GM19238 (cell line): ENCODE measurements around the gene DIS3L2.
A peak's percentile ranks its signal among the peaks of the same experiment; 100 is the strongest.

ENCODE experiments used
- DNase-seq: peaks from one replicate; pipeline ENCODE4 v3.0.0; 2011; ENCODE audit warnings: low spot score; ENCODE audit not compliant: insufficient read length

Gene DIS3L2

DNA sequence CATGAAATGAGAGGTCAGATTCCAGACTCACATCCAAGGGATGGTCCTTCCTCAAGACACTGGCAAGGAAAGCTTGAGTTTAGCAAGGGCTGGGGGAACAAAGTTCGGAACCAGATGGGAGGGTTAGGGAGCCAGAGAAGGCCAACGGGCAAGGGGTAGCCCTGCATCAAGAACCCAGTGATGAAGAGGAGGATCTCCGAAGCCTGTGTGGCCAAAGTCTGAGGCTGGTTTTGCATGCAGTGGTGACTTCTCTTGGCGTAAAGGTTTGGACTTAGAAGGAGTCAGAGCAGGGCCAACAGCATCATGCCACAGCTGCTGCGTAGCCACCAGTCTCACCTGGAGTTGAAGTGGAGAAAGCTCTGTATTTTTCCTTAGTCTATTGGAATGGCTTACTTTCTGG is 293.5 kb downstream of the DIS3L2 start:
- no peak for DNase-seq

DNA sequence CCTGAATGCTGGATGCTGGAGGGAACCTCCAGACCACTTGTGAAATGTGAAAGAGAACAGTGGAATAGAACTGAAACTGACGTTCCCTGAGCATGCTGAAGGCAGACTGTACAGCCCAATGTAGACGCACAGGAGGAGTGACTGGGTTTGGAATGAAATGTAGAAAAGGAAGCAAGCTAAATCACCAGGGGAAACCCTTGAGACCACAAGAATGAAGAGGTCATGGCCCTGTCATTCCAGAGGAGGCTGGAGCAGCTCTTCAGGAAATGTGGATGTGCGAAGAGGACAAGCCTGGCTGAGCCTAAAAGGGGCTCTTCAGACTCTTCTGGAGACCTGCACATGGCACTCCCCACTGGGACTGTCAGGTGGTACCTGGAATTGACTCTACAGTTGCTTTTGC is 298.6 kb downstream of the DIS3L2 start:
- no peak for DNase-seq

DNA sequence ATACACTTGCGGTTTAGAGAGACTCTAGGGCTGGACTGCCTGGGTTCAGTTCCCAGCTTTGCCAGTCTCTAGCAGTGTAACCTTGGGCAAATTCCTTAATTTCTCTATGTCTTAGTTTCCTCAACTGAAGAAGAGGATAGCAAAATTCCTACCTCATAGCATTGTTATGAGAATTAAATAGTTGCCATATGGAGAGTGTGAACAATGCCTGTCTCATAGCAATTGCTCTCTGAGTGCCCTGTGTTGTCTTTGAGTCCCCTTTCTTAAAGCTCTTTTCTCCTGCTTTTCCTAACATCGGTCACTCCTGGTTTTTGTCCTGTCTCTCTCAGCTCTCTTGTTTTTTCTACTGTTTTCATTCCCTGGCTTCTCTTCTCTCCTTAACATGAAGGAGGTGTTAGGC is 300.3 kb downstream of the DIS3L2 start:
- no peak for DNase-seq

DNA sequence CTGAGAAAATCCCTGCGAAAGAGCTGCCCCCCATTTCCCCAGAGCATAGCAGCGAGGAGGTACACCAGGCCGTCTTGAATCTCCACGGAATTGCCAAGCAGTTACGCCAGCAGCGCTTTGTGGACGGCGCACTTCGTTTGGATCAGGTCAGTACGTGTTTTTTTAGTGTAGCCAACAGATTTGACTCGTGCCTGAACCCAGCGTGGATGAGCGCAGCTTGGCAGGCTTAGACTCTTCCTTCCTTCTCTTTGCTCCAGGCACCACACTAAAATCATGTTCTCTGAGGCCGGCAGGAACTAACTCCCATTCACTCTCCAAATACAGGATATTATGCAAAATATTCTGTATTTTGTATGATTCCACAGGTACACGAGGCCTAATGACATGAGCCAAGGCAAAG is 301.8 kb downstream of the DIS3L2 start:
- no peak for DNase-seq

DNA sequence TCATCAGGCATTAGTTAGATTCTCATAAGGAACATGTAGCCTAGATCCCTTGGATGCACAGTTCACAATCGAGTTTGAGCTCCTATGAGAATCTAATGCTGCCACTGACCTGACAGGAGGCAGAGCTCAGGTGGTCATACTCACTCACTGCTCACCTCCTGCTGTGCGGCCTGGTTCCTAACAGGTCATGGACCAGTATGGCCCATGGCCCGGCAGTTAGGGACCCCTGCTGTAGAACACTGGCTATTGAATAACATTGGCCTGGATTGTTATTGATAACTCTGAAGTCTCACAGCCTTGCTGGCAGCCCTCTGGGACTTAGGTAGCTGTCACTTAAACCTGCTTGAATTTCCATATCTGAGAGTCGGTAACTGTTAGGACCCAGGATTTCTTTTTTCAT is 302.6 kb downstream of the DIS3L2 start:
- no peak for DNase-seq

DNA sequence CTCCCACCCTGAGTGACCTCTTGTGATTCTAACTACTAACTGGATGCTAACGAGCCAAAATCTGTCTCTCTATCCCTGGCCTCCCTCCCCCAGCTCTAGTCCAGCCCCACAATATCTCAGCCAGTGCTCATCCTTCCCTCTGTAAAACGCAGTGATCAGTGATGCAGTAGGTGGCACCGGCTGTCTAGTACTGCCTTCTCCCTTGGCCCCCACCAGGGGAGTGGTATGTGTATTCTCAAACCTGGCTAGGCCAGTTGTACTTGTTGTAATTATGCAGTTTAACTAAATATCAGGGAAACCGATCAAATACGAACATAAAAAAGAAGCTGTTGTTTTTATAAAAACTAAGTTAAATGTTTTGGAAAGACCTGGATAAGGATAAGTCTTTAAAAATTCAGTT is 303.8 kb downstream of the DIS3L2 start:
- DNase-seq = no peak

DNA sequence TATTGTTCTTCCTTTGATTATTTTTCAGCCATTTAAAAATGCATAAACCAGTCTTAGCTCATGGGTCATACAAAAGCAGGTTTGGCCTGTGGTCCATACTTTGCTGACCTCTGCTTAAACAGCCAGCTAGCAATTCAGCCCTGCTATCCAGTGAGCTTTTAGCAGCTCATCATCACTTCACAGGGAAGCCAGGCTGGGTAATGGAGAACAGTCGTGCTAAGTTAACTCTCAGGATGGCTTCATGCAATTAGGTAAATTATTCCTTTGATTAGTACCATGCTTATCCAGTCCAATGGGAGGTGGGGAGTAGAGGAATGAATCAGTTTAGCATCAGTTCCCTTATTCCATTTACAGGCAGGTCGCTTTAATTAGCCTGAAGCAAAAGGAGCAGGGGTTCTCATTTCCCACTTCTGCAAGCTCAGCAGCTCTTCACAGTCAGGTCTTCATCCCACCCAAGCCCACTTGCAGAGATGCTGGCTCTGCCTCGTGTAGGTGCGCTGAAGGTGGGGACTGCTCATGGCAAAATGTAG is 307.2 kb downstream of the DIS3L2 start:
- no peak for DNase-seq

DNA sequence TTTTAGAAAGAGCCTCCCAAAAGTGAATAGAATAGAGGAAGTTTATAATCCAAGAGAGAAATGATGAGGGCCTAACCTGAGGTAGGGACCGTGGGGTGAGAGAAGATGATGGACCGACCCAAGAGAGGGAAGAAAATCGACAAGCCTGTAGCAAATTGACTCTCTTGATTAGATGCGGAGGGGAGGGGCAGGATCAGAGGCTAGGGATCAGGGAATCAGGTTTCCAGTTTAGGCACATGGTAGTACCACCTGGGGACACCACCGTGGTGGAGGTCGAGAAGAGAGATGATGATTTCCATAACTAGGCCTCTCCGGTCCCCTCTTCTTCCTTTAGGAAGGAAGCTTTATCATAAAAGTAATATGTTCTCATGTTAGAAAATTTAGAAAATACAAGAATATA is 308.4 kb downstream of the DIS3L2 start:
- DNase-seq = no peak

DNA sequence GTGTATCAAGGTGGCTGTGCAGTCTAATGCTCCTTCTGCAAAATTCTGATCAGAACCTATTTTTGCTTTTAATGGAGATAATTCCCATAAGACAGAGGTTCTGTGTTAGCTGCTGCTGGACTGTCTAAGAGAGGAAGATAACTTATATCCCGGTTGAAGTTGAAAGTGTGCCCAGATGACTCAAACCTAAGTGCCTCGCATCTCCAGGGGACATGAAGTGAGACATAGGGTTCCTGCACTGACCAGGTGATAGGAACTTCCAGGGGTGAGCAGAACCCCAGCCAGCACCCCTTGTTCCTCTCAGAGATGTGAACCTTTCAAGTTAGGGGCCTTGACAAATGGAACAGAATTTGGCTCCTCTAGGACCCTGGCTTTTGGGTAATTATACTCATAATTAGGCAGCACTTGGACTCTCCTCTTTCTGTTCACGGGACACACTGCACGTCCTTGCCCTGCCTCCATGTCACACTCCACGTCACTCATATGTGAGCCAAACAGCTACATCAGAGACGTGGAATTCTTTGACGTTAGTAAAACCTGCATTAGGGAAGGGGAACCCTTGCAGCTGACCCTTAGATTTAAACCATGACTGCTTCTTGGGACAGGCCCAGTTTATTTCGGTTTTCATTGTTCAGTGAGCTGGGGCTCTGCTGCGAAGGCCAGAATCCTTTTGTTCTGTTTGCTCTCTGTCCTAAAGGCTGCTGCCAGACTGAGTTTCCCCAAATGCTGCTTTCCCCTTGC is 312.6 kb downstream of the DIS3L2 start:
- no peak for DNase-seq

DNA sequence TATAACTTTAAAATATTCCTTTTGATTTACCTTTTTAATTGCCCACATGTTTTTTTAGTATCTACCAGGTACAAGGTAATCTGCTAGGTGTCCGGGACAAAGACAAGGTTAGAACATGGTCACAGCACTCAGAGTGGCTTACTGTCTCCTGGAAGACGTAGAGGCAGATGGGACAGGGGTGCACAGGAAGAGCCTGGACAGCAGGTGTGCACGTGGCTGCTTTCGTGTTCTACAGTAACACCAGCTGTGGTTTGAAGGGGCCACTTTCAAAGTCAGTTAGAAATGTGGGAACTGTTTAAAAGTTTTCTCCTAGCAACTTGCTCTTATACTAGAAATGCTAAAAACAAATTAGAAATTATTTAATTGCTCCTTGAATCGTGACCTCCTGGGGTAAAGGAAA is 314.2 kb downstream of the DIS3L2 start:
- no peak for DNase-seq

DNA sequence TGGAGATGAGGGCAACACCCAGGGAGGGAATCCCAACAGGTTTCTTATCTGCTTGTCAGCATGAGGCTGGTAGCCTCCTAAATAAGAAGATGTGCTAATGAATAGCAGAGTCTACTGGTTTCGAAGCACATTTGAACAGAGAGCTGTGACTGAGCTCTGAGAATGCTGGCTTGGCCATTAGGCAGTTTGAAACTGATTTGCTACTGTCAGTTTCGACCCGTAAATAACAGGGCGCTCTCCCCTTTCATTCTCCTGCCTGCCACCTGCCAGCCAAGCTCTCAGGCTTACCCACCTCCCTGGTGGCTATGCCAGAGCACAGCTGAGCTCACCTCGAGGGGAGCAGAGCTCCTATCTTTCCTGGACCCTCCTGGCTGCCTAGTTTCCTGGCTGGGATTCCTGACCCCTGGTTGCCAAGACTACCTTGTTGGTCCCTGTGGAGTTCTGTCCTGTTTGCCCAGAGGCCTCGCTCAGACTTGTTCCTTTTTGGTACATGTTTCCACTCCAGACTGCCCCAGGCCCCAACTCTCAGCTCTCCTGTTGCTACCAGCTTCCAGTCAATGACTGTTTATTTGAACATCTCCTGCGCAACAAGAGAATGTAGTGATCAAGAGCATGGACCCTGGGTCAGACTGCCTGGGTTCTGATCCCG is 314.7 kb downstream of the DIS3L2 start:
- peak; percentile 14 for DNase-seq

DNA sequence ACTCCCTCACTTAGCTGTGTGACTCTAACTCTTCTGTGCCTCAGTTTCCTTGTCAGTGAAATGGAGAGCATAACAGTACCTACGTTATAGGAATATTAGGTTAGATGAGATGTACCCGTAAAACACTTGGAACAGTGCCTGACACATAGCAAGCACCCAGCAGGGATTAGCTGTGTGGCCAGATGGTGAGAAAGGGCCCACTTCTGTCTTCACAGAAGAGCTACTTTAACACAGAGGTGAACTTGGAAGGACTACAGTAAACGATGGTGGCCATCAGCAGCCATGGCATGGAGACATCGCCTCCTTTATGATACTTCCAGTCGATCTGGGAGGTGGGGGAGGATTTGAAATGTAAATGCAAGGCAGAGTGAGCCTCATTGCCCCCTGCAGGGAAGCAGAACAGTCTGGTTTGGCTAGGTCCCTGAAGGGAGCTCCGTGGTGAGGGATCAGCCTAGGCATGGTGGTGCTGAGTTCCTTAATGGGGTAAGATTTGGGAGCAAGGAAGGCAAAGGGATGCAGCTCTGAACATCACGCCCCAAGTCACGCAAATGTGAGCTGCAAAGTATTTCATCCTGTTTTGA is 315.3 kb downstream of the DIS3L2 start:
- no peak for DNase-seq

DNA sequence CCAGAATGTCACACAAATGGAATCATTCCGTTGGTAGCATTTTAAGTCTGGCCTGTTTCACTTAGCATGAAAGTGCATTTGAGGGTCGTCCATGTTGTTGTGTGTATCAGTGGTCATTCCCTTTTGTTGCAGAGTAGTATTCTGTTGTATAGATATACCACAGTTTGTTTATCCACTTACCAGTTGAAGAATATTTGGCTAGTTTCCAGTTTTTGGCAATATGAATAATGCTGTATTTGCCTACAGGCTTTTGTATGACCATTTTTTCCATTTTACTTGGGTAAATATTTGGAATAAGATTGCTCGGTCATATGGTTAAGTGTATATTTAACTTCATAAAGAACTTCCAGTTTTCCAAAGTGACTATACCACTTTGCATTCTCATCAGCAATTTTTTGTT is 317.0 kb downstream of the DIS3L2 start:
- no peak for DNase-seq

DNA sequence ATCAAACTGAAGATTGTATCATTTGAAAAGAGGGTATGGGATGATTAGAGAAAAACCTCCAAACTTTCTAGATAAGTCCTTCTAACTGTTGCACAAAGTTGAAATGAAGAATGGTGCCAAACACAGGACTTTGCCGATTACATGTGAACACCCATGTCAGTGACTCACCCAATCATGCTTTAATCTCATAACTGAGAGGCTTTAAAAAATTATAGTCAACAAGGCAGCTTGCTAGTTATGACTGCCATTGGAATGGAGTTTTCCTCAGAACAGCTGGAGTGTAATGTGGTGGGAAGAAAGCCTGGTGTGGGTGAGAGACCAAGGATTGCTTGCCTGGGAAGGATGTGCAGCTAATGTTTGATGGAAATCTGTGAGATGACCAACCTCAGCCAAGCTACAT is 318.8 kb downstream of the DIS3L2 start:
- no peak for DNase-seq

DNA sequence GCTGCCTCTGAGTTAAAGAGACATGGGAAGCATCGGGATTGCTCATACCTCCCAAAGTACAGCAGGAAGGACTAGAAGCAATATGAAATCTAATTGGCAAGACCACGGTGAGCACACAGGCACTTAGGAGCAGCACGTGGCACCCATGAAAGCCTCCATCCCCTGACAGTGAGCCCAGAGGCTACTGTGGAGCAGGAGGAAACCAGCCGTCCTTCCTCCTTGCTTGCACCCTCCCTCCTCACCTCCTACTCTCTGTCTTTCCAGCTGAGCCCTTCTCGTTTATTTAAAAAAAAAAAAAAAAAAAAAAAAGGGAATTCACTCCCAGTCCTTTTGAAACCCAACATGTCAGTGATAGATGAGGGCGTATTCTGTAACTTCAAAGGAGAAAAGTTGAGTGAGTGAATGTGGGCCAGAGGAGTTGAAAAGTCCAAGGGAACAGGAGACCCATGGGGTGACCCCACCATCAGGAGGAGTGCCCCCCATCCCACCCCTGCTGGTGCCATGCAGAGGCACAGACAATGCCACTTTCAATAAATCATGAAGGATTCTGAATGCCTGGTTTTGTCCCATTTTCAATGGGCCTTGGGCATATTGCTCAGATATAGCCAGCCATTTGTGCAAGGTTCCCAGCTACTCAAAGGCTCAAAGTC is 320.5 kb downstream of the DIS3L2 start:
- DNase-seq = no peak

DNA sequence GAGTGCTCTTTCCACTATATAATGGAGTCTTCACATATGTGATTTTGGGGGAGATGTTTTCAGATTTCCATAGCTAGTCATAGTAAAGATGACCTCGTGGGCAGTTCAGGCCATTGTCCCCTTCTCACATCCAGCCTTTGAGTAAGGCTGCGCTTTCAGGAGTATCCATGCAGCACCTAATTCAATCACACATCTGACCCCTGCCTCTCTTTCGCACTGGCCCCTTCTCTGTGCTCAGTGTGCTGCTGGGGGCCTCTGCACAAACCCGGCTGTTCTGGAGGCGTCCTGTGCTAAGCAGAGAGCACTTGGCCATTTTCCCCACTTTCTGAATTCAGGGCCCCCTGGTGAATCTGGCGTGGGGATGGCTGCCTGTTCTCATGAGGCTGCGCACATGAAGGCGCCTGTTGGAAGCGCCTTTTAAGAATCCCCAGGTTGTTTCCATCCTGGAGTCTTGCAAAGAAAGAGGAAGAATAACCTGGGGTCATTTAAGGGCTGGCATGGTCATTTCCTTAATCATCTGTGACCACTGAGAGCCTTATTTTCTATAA is 321.1 kb downstream of the DIS3L2 start:
- no peak for DNase-seq

DNA sequence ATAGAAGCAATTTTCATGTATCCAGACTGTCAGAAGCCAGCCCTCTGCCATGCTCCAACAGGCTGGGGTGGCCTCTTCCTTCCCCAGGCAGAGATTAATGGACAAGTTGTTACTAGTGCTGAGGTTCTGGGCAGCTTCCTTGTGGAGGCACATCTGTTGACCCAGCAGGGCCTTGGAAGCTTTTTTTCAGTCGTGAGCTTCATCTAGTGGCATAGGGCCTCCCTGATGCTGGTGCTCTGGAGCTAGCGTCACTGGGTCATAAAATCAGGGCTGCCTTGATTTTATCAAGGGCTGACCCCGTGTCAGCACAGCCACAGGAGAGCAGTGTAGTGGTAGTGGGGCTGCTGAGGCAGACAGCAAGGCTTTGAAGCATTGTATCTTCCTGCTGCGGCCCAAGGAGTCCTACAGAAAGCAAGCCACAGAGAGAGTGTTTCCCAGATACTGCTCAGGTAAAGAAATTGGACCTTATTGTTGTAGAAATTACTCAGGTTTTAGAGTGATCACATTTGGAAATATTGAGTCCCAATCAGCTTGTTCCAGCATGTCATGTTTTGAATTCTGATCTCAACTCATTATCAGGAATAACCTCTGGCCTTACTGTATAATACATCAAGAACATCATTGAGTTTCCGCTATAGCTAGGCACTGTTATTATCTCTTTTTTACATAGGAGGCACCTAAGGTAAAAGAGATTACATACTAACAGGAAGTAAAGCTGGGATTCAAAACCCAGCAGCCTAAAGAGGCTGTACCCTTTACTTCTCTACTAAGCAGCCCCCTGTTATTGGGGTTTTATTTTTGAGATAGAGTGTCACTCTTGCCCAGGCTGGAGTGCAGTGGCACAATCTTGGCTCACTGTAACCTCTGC is 324.7 kb downstream of the DIS3L2 start:
- DNase-seq = no peak

DNA sequence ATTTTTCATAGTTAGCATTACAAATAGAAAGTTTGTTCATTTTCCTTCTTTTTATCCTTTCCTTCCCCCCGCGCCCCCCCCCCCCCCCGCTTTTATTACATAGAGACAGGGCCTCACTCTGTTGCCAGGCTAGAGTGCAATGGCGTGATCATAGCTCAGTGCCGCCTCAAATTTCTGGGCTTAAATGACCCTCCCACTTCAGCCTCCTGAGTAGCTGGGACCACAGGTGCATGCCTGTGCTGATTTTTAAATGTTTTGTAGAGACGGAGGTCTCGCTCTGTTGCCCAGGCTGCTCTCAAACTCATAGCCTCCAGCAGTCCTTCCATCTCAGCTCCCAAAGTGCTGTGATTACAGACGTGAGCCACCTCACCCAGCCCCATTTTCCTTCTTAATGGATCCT is 325.8 kb downstream of the DIS3L2 start:
- no peak for DNase-seq

DNA sequence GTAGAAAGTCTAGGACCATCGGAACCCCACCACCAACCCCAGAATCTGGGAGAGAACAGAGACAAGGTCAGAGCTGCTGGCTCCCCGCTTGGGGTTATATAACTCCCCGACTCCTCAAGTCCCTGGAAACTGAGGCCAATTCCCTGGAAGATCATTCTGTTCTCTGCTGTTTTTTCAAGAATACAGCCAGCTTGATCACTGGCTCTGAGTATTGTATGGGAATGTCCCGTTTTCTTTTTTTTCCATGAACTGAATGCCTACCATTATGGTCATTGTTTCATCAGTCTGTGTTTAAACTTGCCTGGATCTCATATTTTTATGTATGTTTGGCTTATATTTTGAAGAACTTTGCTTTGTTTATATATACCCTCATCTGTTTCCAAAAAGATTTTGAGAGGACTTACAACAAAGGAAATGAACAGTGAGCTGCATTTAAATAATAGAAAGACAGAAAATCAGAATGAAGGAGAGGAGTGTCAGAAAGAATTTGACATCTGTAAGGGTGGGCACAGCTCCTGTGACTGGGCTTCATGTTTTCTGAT is 327.0 kb downstream of the DIS3L2 start:
- DNase-seq = no peak

DNA sequence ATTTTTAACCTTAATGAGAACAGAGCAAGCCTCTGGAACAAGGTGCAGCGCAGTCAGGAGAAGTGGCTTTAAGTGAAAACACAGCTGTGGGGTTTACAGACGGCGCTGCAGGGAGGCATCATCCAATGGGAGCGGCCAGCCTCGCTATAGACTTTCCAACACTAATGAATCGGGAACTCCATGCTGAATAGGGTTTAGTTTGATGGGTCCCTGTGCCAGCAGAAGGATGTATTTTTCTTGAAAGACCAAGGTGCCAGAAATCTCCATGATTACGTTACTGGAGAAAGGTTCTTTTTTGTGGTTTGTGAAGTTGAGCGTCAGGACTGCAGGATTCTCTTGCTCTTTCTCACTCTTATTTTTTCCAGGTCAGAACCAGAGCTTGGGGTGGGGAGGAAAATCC is 329.2 kb downstream of the DIS3L2 start:
- DNase-seq = no peak

DNA sequence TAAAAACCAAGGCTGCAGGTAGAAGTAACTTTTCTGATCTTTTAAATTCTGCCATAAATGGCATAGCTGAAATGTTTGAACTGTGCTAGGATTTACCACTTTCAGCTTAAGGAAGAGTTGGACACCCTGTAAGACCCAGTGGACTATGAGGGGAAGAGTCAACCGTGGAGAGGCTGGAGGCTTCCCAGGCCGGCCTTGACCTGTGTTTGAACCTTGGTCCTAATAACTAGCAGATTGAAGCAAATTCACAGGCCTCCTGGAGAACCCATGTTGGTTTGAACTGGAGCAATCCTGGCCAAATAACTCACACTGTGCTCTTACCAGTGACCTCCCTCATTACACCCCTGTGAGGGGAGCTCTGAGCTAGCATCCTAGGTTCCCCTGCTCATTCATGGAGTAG is 329.8 kb downstream of the DIS3L2 start:
- no peak for DNase-seq
